IMR-90 (cell line): ENCODE data around the gene SHE.

ENCODE experiments used
- BHLHE40 ChIP-seq: fragments of 150-350 bp; IDR thresholded peaks from 2 replicates; pipeline ENCODE4 v1.6.1; 2016; ENCODE audit warnings: mild to moderate bottlenecking, low read depth, low read length
- CEBPB ChIP-seq: IDR thresholded peaks from 2 replicates; pipeline ENCODE4 v1.6.1; 2012; ENCODE audit warnings: low read depth, low read length, improper control_type of control experiment
- FOS ChIP-seq: fragments of 150-350 bp; IDR thresholded peaks from 2 replicates; pipeline ENCODE4 v1.6.1; 2016; ENCODE audit warnings: low read depth, low read length
- MAZ ChIP-seq: IDR thresholded peaks from 2 replicates; pipeline ENCODE4 v1.6.1; 2012; ENCODE audit warnings: low read depth, mild to moderate bottlenecking, low read length, improper control_type of control experiment, moderate library complexity, borderline replicate concordance
- MXI1 ChIP-seq: IDR thresholded peaks from 2 replicates; pipeline ENCODE4 v1.6.1; 2012; ENCODE audit warnings: low read depth, mild to moderate bottlenecking, low read length, moderate library complexity, borderline replicate concordance
- NFE2L2 ChIP-seq: fragments of 150-350 bp; IDR thresholded peaks from 2 replicates; pipeline ENCODE4 v1.6.1; 2016; ENCODE audit warnings: low read depth, mild to moderate bottlenecking, low read length
- POLR2A ChIP-seq: IDR thresholded peaks from 2 replicates; pipeline ENCODE4 v1.6.1; 2012; ENCODE audit warnings: mild to moderate bottlenecking, low read depth, low read length
- RAD21 ChIP-seq: IDR thresholded peaks from 2 replicates; pipeline ENCODE4 v1.6.1; 2012; ENCODE audit warnings: low read length, improper control_type of control experiment
- RCOR1 ChIP-seq: IDR thresholded peaks from 2 replicates; pipeline ENCODE4 v1.6.1; 2012; ENCODE audit warnings: mild to moderate bottlenecking, low read length, improper control_type of control experiment; ENCODE audit not compliant: insufficient replicate concordance
- RFX5 ChIP-seq: IDR thresholded peaks from 2 replicates; pipeline ENCODE4 v1.8.0; 2012; ENCODE audit warnings: low read depth, mild to moderate bottlenecking, low read length, moderate library complexity
- SMC3 ChIP-seq: fragments of 150-350 bp; IDR thresholded peaks from 2 replicates; pipeline ENCODE4 v1.6.1; 2016; ENCODE audit warnings: low read depth, mild to moderate bottlenecking, antibody characterized with exemption, low read length, moderate library complexity
- USF2 ChIP-seq: fragments of 150-350 bp; IDR thresholded peaks from 2 replicates; pipeline ENCODE4 v1.6.1; 2017; ENCODE audit warnings: mild to moderate bottlenecking, antibody characterized with exemption, low read length, low read depth
- TF ChIP-seq, protein P1 (sequence below): conservative IDR thresholded peaks from 2 replicates; pipeline ENCODE4 v1.5.1; 2012; ENCODE audit warnings: mild to moderate bottlenecking, low read depth, low read length, improper control_type of control experiment
- TF ChIP-seq, protein P2 (sequence below): fragments of 150-350 bp; IDR thresholded peaks from 2 replicates; pipeline ENCODE4 v1.6.1; 2016; ENCODE audit warnings: low read depth, mild to moderate bottlenecking, low read length, moderate library complexity, borderline replicate concordance

- TF ChIP-seq, protein P1, sequence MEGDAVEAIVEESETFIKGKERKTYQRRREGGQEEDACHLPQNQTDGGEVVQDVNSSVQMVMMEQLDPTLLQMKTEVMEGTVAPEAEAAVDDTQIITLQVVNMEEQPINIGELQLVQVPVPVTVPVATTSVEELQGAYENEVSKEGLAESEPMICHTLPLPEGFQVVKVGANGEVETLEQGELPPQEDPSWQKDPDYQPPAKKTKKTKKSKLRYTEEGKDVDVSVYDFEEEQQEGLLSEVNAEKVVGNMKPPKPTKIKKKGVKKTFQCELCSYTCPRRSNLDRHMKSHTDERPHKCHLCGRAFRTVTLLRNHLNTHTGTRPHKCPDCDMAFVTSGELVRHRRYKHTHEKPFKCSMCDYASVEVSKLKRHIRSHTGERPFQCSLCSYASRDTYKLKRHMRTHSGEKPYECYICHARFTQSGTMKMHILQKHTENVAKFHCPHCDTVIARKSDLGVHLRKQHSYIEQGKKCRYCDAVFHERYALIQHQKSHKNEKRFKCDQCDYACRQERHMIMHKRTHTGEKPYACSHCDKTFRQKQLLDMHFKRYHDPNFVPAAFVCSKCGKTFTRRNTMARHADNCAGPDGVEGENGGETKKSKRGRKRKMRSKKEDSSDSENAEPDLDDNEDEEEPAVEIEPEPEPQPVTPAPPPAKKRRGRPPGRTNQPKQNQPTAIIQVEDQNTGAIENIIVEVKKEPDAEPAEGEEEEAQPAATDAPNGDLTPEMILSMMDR: no peak
- TF ChIP-seq CEBPB (no peak), POLR2A (no peak), SMC3 (no peak), RCOR1 (no peak), MXI1 (no peak), USF2 (no peak), RFX5 (no peak), MAZ (no peak), FOS (no peak), BHLHE40 (no peak), RAD21 (no peak), NFE2L2 (no peak)
- TF ChIP-seq, protein P2, sequence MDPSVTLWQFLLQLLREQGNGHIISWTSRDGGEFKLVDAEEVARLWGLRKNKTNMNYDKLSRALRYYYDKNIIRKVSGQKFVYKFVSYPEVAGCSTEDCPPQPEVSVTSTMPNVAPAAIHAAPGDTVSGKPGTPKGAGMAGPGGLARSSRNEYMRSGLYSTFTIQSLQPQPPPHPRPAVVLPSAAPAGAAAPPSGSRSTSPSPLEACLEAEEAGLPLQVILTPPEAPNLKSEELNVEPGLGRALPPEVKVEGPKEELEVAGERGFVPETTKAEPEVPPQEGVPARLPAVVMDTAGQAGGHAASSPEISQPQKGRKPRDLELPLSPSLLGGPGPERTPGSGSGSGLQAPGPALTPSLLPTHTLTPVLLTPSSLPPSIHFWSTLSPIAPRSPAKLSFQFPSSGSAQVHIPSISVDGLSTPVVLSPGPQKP: no peak
These were observed 5.0 kb downstream of the SHE start for GRCh38 chr1:154497026-154497806.
